ENCODE results near the gene AUP1.

Gene AUP1

GRCh38 chr2:74499940-74500577, 29.4 kb downstream of the AUP1 start:
- peak; percentile 37 for DNase-seq (ENCODE audit: low spot score)
- in situ Hi-C loops (cut with MboI; ENCODE audit: low pct_unique_long_range_greater_than_20kb, low sequenced_read_pairs, unreplicated experiment), result loop anchor here (25.0 kb wide), 1 partner anchor 87 kb away; no protein-coding TSS in a partner anchor
- TF ChIP-seq CTCF (IDR thresholded peaks at IDR 0.05; ENCODE audit: extremely low read depth, insufficient read depth, missing control alignments), result no peak

DNA sequence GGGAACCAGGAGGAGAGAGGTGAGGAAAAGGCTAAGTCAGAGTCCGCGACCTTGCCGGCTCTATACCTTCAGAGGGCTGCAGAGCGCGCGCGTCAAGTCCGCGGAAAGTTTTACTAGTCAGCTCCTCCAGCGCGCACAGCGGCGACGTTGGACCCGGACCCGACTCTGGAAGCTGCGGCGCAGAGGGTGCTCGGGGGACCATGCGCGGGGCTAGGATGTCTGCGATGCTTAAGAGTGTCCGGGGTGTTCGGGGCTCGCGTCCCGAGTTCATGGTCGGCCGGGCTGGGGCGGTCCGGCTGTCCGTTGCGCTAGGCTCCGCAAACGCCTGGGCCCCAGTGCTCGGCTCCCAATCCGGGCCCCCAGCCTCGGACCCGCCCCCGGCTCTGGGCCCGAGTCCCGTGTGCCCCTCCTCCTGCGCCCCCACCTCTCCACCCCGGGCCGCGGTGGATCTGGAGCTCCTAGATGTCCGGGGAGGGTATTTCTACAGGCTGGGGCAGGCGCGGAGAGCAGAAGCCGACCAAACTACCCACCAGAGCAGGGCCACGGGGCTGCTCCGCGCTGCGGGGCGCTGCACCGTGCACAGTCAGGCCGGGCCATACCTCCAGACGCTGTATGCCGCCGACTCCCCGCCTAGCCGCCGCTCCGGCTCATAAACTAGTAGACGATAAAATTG, 30.1 kb downstream of the AUP1 start, which contains the start of gene LBX2:
TSS of gene LBX2 (minus strand) at position 337 of the 673 bp plus-strand sequence. CDS start at position 271, 66 bp downstream.
- no peak for TF ChIP-seq CTCF (IDR thresholded peaks at IDR 0.05; ENCODE audit: extremely low read depth, insufficient read depth, missing control alignments)
- in situ Hi-C loops (cut with MboI; ENCODE audit: low pct_unique_long_range_greater_than_20kb, low sequenced_read_pairs, unreplicated experiment), result loop anchor here (25.0 kb wide), 1 partner anchor 88 kb away; no protein-coding TSS in a partner anchor
- DNase-seq (ENCODE audit: low spot score), result peak; percentile 40

- TF ChIP-seq CTCF (IDR thresholded peaks at IDR 0.05; ENCODE audit: extremely low read depth, insufficient read depth, missing control alignments), result no peak
- in situ Hi-C loops (cut with MboI; ENCODE audit: low pct_unique_long_range_greater_than_20kb, low sequenced_read_pairs, unreplicated experiment), result loop anchor here (25.0 kb wide), 1 partner anchor 89 kb away; no protein-coding TSS in a partner anchor
- peak; percentile 56 for DNase-seq (ENCODE audit: low spot score)
These were observed 30.8 kb downstream of the AUP1 start for GRCh38 chr2:74498500-74499266.

GRCh38 chr2:74497777-74498499, 31.6 kb downstream of the AUP1 start:
- TF ChIP-seq CTCF (IDR thresholded peaks at IDR 0.05; ENCODE audit: extremely low read depth, insufficient read depth, missing control alignments), result no peak
- in situ Hi-C loops (cut with MboI; ENCODE audit: low pct_unique_long_range_greater_than_20kb, low sequenced_read_pairs, unreplicated experiment), result loop anchor here (25.0 kb wide), 1 partner anchor 89 kb away; no protein-coding TSS in a partner anchor
- no peak for DNase-seq (ENCODE audit: low spot score)

DNA sequence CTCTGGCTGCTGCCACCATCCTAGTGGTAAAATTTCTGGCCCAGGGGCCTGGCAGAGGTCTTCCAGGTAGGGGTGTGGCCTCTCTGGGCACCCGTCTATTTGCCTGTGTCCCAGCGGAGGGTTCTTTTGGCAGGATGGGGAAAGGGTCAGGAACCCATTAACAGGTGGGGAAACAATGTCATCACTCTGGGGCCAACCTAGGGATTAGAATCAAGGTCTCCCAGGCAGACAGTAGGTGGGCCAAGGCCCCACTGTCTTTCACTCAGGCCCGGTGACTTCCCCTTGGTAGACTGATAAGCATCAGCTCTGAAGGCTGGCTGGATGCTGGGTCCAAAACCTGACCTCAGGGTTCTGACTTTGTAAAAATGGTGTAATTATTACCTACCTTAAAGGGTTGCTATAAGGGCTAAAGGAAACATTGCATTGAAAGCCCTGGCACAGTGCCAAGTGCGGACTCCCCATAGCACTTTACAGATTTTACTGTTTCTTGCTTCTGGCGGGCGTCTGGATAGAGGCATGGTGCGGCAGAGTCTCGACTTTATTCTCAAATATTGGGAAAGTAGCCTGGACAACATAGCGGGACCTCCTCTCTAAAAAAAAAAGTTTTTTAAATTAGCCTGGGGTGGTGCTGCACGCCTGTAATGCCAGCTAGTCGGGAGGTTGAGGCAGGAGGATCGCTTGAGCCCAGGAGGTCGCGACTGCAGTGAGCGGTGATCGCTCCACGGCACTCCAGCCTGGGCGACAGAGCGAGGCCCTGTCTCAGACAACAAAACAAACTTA, 32.3 kb downstream of the AUP1 start:
- DNase-seq (ENCODE audit: low spot score), result no peak
- in situ Hi-C loops (cut with MboI; ENCODE audit: low pct_unique_long_range_greater_than_20kb, low sequenced_read_pairs, unreplicated experiment), result loop anchor here (25.0 kb wide), 1 partner anchor 90 kb away; no protein-coding TSS in a partner anchor
- no peak for TF ChIP-seq CTCF (IDR thresholded peaks at IDR 0.05; ENCODE audit: extremely low read depth, insufficient read depth, missing control alignments)
